NCI-H2171 (cell line): ENCODE results near the gene B4GALT2.

Experiments
- DNase-seq: peaks from one replicate; lab custom pipeline; 2025; lab: John Stamatoyannopoulos, UW

The B4GALT2 gene

GRCh38 chr1:43984855-43985254, 5.8 kb downstream of the B4GALT2 start:
- no peak for DNase-seq

GRCh38 chr1:43985984-43986595, 7.1 kb downstream of the B4GALT2 start:
- no peak for DNase-seq

GRCh38 chr1:43986712-43987111, 7.7 kb downstream of the B4GALT2 start:
- DNase-seq, result no peak

GRCh38 chr1:43987159-43987902, 8.3 kb downstream of the B4GALT2 start:
- DNase-seq, result no peak

DNA sequence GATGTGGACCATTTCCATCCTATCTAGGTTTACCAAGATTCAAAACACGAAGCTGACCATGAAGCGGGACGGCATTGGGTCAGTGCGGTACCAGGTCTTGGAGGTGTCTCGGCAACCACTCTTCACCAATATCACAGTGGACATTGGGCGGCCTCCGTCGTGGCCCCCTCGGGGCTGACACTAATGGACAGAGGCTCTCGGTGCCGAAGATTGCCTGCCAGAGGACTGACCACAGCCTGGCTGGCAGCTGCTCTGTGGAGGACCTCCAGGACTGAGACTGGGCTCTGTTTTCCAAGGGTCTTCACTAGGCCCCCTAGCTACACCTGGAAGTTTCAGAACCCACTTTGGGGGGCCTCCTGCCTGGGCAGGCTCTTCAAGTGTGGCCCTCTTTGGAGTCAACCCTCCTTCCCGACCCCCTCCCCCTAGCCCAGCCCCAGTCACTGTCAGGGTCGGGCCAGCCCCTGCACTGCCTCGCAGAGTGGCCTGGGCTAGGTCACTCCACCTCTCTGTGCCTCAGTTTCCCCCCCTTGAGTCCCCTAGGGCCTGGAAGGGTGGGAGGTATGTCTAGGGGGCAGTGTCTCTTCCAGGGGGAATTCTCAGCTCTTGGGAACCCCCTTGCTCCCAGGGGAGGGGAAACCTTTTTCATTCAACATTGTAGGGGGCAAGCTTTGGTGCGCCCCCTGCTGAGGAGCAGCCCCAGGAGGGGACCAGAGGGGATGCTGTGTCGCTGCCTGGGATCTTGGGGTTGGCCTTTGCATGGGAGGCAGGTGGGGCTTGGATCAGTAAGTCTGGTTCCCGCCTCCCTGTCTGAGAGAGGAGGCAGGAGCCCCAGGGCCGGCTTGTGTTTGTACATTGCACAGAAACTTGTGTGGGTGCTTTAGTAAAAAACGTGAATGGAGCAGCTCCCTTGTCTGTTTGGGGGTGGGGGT, 11.5 kb downstream of the B4GALT2 start:
- DNase-seq, result no peak

DNA sequence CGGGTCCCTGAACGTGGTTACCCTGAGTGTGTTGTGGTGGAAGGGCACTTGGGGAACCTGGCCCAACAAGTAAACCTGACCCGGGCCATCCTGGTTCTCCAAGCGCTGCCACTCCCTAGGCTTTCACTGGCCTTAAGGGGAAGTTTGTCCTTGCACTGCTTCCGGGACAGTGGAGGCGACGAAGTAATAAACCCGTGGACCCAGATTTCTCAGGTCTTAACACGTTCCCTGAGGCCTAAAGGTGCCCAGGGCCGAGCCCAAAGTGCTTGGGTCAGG, 12.1 kb downstream of the B4GALT2 start:
- no peak for DNase-seq

GRCh38 chr1:43991476-43992231, 12.6 kb downstream of the B4GALT2 start, which contains the start of gene CCDC24:
Gene CCDC24 (plus strand): TSS chr1:43991599. CDS start chr1:43991879, 280 bp downstream.
- peak; percentile 47 for DNase-seq

- no peak for DNase-seq
These were observed 13.4 kb downstream of the B4GALT2 start for GRCh38 chr1:43992232-43992995.

DNA sequence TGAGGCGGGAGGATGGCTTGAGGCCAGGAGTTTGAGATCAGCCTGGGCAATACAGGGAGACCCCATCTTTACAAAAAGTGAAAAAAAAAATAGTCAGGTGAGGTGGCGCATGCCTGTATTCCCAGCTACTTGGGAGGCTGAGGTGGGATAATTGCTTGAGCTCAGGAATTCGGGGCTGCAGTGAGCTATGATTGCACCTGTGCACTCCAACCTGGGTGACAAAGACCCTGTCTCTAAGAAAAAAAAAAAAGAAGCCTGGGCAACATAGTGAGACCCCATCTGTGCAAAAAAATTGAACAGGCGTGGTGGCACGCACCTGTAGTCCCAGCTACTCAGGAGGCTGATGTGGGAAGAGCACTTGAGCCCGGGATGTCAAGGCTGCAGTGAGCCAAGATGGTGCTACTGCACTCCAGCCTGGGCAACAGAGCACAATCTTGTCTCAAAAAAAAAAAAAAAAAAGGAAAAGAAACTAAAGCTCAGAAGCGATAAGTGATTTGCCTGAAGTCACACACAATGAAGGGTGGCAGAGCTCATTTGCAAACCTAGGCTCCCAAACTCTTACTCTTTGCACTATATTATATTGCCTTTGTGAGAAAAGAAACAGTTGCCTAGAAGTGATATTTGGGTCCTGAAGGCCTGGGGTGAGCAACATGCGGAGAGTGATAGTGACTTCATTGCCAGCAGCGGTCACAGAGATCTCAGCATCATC, 14.3 kb downstream of the B4GALT2 start:
- DNase-seq, result no peak

GRCh38 chr1:43994071-43994470, 15.1 kb downstream of the B4GALT2 start:
- DNase-seq, result no peak

GRCh38 chr1:43994794-43995790, 16.1 kb downstream of the B4GALT2 start:
- no peak for DNase-seq

GRCh38 chr1:43995984-43996732, 17.1 kb downstream of the B4GALT2 start:
- no peak for DNase-seq

- no peak for DNase-seq
These were observed 17.7 kb downstream of the B4GALT2 start for GRCh38 chr1:43996733-43997115.

GRCh38 chr1:43997295-43997999, 18.4 kb downstream of the B4GALT2 start:
- no peak for DNase-seq

GRCh38 chr1:43998000-43998378, 19.0 kb downstream of the B4GALT2 start:
- DNase-seq, result no peak

DNA sequence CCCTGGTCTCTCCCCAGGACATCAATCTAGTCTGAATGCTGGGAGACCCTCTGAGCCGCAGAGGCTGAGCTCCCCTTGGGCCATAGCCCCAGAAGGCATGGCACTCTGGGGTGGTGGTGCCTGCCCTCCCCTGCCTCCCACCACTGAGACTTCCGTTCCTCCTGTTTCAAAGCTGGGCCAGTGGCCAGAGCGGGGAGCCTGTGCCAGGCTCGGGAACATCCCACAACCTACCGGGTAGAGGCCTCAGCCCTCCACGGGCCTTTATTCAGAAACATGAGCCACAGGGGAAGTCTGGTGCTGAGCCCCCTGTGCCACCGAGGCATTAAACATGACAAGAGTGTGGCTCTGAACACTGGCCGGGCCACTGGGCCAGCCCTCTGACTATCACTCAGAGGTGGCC, 20.4 kb downstream of the B4GALT2 start:
- DNase-seq, result no peak

DNA sequence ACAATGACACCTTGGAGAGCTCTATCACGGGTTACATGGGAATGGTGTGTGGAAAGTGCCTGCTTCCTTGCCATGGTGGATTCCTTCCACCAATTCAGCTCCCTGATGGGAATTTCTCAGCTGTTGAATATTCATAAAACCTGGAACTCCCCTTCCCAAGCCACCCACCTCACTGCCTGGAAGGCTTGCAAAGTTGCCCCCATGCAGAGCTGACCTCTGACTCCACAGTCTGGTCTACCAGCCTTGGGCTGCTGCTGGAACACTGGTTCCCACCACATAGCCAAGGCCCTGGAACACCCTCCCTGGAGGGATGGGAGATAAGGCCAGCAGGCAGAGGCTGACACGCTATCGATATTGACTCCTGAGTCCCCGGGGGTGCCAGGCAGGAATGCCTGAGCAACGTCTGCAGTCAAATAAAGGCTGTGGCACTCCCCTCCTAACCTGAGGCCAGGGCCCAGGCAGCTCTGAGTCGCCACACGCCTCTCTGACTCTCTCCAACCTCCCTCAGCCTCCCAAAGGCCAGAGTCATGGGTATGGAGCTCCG, 21.2 kb downstream of the B4GALT2 start:
- no peak for DNase-seq

DNA sequence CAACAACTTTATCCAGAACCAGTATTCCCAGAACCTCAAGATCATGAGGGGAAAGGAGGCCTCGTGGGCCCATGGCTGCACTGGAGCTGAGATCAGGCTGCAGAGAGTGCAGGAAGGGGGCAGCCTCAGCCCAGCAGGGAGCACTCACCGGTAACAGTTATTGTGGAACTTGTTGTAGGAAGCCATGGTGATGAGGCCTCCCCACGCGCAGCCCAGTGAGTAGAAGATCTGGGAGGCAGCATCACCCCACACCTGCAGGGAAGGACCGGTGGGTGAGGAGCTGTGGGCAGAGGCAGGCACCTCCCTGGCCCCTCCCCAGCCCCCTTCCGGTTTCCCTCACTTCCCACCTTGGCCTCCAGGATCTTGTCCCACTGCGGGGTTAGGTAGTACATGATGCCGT, 23.2 kb downstream of the B4GALT2 start:
- no peak for DNase-seq
